Measurements from ENCODE around the gene ZBP1.
"Not testable (repeated sequence)": the region's sequence is repeated elsewhere in the genome, so short reads cannot be mapped to it uniquely, and the experiment has no call there.

ZBP1 gene

DNA sequence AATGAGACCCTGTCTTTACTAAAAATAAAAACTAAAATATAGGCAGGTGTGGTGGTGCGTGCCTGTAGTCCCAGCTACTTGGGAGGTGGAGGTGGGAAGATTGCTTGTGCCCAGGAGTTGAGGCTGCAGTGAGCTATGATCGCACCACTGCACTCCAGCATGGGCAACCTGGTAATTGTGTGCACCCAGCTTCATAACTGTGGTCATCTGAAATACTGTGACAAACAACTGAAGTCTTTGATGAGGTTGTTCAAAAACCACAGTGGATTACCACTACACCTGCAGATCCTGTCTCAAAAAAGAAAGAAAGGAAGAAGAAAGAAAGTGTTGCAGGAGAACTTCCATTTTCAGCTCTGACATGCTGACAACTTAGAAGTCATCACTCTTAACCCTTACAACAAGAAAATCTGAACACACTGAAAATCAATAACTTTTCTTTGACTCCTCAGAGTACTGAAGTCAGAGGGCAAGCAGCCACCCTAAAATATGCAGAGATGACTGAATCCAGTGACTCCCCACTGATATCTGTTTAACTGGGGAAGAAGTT is 13.8 kb upstream of the ZBP1 start:
- Histone ChIP-seq H3K4me3 (ENCODE audit: extremely low read depth, insufficient read depth, low read length, poor library complexity, severe bottlenecking) (no peak overlapping the region), H3K27ac (ENCODE audit: low read depth, low read length, severe bottlenecking) (no peak overlapping the region), H3K9me3 (ENCODE audit: control insufficient read depth, low read length) (no peaks in the 10 kb centered on the region), H3K36me3 (ENCODE audit: control insufficient read depth, insufficient read depth, low read length) (no peaks in the 10 kb centered on the region), H3K4me1 (ENCODE audit: control insufficient read depth, insufficient read depth, low read length, poor library complexity, severe bottlenecking) (no peaks in the 10 kb centered on the region)
- 83 to 100% methylated on average over 1 to 2 of the region's 2 CpGs for WGBS, 2 experiments (ENCODE audit: insufficient coverage in 2 of 2)

DNA sequence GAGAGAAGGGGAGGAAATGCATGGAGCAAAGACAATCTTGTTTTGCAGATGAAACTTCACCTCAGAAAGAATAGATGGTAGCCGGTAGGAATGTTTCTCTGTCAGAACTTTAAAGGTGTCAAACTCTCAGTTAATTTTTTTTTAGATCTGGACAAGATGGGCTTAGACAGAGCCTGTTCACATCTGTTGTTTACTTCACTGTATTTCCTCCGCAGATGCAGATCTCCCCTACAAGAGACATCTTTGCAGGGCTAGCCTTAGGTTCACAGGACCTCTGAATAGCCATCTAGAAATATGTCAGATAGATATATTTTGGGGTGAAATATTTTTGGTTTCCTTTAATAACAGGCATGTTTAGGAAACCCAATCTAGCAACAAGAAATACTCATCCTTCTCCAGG is 12.1 kb upstream of the ZBP1 start:
- no peaks in the 10 kb centered on the region for H3K9me3 ChIP-seq (ENCODE audit: control insufficient read depth, low read length)
- no peaks in the 10 kb centered on the region for H3K36me3 ChIP-seq (ENCODE audit: control insufficient read depth, insufficient read depth, low read length)
- no peaks in the 10 kb centered on the region for H3K4me1 ChIP-seq (ENCODE audit: control insufficient read depth, insufficient read depth, low read length, poor library complexity, severe bottlenecking)
- H3K4me3 ChIP-seq (ENCODE audit: extremely low read depth, insufficient read depth, low read length, poor library complexity, severe bottlenecking): no peak overlapping the region
- no peak overlapping the region for H3K27ac ChIP-seq (ENCODE audit: low read depth, low read length, severe bottlenecking)
- WGBS, 2 experiments (ENCODE audit: insufficient coverage in 2 of 2): 86 to 91% methylated on average over 1 of the region's 2 CpGs

DNA sequence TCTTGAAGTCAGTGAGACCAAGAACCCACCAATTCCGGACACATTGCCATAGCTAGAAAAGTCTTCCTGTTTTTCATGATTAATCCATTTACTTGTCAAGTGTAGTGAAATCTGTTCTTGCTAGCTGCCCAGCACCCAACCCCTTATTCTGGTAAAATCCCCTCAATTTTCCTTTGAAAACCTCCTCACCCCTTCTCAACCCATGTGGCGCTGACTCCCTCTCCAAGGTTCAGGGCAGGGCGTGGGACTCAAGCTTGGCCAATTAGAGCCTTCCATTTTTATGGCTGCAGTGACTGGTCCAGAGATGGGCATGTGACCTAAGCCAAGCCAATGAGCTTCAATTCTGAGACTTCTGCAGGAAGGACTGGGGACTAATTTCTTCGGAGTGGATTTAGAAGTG is 9.8 kb upstream of the ZBP1 start:
- H3K9me3 ChIP-seq (ENCODE audit: control insufficient read depth, low read length): peaks cover 6% of the 10 kb centered on the region
- H3K4me1 ChIP-seq (ENCODE audit: control insufficient read depth, insufficient read depth, low read length, poor library complexity, severe bottlenecking): no peaks in the 10 kb centered on the region
- no peaks in the 10 kb centered on the region for H3K36me3 ChIP-seq (ENCODE audit: control insufficient read depth, insufficient read depth, low read length)
- WGBS, 2 experiments (ENCODE audit: insufficient coverage in 2 of 2): 62 to 66% methylated on average over 3 to 4 of the region's 4 CpGs
- H3K4me3 ChIP-seq (ENCODE audit: extremely low read depth, insufficient read depth, low read length, poor library complexity, severe bottlenecking): no peak overlapping the region
- no peak overlapping the region for H3K27ac ChIP-seq (ENCODE audit: low read depth, low read length, severe bottlenecking)

DNA sequence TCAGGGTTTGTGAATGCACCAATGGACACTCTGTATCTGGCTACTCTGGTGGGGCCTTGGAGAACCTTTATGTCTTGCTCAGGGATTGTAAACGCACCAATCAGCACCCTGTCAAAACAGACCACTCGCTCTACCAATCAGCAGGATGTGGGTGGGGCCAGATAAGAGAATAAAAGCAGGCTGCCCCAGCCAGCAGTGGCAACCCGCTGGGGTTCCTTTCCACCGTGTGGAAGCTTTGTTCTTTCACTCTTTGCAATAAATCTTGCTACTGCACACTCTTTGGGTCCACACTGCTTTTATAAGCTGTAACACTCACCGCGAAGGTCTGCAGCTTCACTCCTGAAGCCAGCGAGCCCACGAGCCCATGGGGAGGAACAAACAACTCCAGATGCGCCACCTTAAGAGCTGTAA is 9.3 kb upstream of the ZBP1 start:
- not testable (repeated sequence) for H3K4me1 ChIP-seq (ENCODE audit: control insufficient read depth, insufficient read depth, low read length, poor library complexity, severe bottlenecking); H3K4me3 ChIP-seq (ENCODE audit: extremely low read depth, insufficient read depth, low read length, poor library complexity, severe bottlenecking); H3K9me3 ChIP-seq (ENCODE audit: control insufficient read depth, low read length); H3K27ac ChIP-seq (ENCODE audit: low read depth, low read length, severe bottlenecking); H3K36me3 ChIP-seq (ENCODE audit: control insufficient read depth, insufficient read depth, low read length)
- 91 to 98% methylated on average over 7 of the region's 9 CpGs for WGBS, 2 experiments (ENCODE audit: insufficient coverage in 2 of 2)

DNA sequence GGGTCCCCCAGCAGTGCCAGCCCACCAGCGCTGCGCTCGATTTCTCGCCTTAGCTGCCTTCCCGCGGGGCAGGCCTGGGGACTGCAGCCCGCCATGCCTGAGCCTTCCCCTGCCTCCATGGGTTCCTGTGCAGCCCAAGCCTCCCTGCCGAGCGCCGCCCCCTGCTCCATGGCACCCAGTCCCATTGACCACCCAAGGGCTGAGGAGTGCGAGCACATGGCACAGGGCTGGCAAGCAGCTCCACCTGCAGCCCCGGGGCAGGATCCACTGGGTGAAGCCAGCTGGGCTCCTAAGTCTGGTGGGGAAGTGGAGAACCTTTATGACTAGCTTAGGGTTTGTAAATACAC is 8.7 kb upstream of the ZBP1 start:
- 96 to 98% methylated on average over 7 of the region's 12 CpGs for WGBS, 2 experiments (ENCODE audit: insufficient coverage in 2 of 2)
- not testable (repeated sequence) for H3K27ac ChIP-seq (ENCODE audit: low read depth, low read length, severe bottlenecking); H3K4me1 ChIP-seq (ENCODE audit: control insufficient read depth, insufficient read depth, low read length, poor library complexity, severe bottlenecking); H3K4me3 ChIP-seq (ENCODE audit: extremely low read depth, insufficient read depth, low read length, poor library complexity, severe bottlenecking); H3K36me3 ChIP-seq (ENCODE audit: control insufficient read depth, insufficient read depth, low read length); H3K9me3 ChIP-seq (ENCODE audit: control insufficient read depth, low read length)

GRCh38 chr20:57628047-57628961 is 8.1 kb upstream of the ZBP1 start:
- peaks cover 9% of the 10 kb centered on the region for H3K9me3 ChIP-seq (ENCODE audit: control insufficient read depth, low read length)
- H3K4me3 ChIP-seq (ENCODE audit: extremely low read depth, insufficient read depth, low read length, poor library complexity, severe bottlenecking): no peak overlapping the region
- no peaks in the 10 kb centered on the region for H3K36me3 ChIP-seq (ENCODE audit: control insufficient read depth, insufficient read depth, low read length)
- no peaks in the 10 kb centered on the region for H3K4me1 ChIP-seq (ENCODE audit: control insufficient read depth, insufficient read depth, low read length, poor library complexity, severe bottlenecking)
- H3K27ac ChIP-seq (ENCODE audit: low read depth, low read length, severe bottlenecking): peak overlapping the region; percentile 47
- WGBS, 2 experiments (ENCODE audit: insufficient coverage in 2 of 2): 92 to 93% methylated on average over 20 to 23 of the region's 29 CpGs

GRCh38 chr20:57627339-57627738 is 7.1 kb upstream of the ZBP1 start:
- H3K27ac ChIP-seq (ENCODE audit: low read depth, low read length, severe bottlenecking): no peak overlapping the region
- H3K4me3 ChIP-seq (ENCODE audit: extremely low read depth, insufficient read depth, low read length, poor library complexity, severe bottlenecking): no peak overlapping the region
- H3K36me3 ChIP-seq (ENCODE audit: control insufficient read depth, insufficient read depth, low read length): no peaks in the 10 kb centered on the region
- WGBS, 2 experiments (ENCODE audit: insufficient coverage in 2 of 2): 59 to 90% methylated on average over 2 of the region's 2 CpGs
- peaks cover 9% of the 10 kb centered on the region for H3K9me3 ChIP-seq (ENCODE audit: control insufficient read depth, low read length)
- no peaks in the 10 kb centered on the region for H3K4me1 ChIP-seq (ENCODE audit: control insufficient read depth, insufficient read depth, low read length, poor library complexity, severe bottlenecking)

DNA sequence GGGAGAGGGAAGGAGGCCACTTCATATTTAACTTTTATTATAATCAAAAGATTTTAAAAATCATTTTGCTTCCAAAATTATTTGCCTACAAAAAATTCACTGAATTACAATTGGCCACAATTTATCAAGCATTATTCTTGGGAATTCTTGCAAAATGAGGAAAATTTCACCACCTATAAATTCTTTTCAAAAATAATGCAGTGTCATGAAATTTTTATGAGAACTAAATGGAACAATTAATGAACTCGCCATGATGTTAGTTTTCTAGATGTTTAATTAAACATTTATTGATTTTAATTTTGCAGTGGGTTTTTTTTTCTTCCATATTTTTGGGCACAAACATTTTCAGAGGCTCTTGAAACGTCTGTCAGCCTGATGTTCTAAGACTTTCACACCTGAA is 5.8 kb upstream of the ZBP1 start:
- no peak overlapping the region for H3K27ac ChIP-seq (ENCODE audit: low read depth, low read length, severe bottlenecking)
- H3K4me1 ChIP-seq (ENCODE audit: control insufficient read depth, insufficient read depth, low read length, poor library complexity, severe bottlenecking): peaks cover 7% of the 10 kb centered on the region
- no peak overlapping the region for H3K4me3 ChIP-seq (ENCODE audit: extremely low read depth, insufficient read depth, low read length, poor library complexity, severe bottlenecking)
- peaks cover 9% of the 10 kb centered on the region for H3K9me3 ChIP-seq (ENCODE audit: control insufficient read depth, low read length)
- WGBS, 2 experiments (ENCODE audit: insufficient coverage in 2 of 2): no CpG with 5 or more reads among the region's 2 CpGs
- no peaks in the 10 kb centered on the region for H3K36me3 ChIP-seq (ENCODE audit: control insufficient read depth, insufficient read depth, low read length)

DNA sequence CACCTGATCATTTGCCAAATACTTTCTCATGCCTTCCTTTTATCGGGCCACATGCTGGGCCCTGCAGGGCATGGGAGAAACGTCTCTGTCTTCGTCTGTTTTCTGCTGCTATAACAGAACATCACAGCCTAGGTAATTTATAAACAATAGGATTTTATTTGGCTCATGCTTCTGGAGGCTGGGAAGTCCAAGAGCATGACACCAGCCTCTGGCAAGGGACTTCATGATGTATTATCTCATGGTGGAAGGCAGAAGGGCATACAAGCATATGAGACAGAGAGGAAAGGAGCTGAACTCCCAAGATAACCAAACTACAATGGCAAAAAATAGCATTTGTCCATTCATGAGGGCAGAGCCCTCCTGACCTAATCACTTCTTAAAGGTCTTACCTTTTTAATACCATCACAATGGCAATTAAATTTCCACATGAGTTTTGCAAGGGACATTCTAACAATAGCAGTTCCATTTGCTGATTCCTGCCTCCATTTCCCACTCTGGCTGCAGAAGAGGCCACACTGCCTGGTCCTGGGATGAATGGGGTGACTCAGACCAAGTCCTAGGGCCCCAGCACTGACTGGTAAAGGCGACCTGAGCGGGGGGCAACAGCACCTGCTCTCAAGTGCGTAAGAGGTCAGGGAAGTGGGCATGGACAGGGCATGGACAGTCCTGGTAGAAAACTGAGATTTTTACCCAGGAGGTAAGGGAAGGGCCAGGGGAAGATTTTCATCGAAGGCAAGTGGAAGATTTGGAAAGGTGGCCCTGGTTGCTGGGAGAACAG is 5.1 kb upstream of the ZBP1 start:
- Histone ChIP-seq H3K9me3 (ENCODE audit: control insufficient read depth, low read length) (peaks cover 9% of the 10 kb centered on the region), H3K27ac (ENCODE audit: low read depth, low read length, severe bottlenecking) (no peak overlapping the region), H3K36me3 (ENCODE audit: control insufficient read depth, insufficient read depth, low read length) (no peaks in the 10 kb centered on the region), H3K4me1 (ENCODE audit: control insufficient read depth, insufficient read depth, low read length, poor library complexity, severe bottlenecking) (peaks cover 7% of the 10 kb centered on the region), H3K4me3 (ENCODE audit: extremely low read depth, insufficient read depth, low read length, poor library complexity, severe bottlenecking) (no peak overlapping the region)
- WGBS, 2 experiments (ENCODE audit: insufficient coverage in 2 of 2): 90 to 98% methylated on average over 2 to 3 of the region's 7 CpGs

DNA sequence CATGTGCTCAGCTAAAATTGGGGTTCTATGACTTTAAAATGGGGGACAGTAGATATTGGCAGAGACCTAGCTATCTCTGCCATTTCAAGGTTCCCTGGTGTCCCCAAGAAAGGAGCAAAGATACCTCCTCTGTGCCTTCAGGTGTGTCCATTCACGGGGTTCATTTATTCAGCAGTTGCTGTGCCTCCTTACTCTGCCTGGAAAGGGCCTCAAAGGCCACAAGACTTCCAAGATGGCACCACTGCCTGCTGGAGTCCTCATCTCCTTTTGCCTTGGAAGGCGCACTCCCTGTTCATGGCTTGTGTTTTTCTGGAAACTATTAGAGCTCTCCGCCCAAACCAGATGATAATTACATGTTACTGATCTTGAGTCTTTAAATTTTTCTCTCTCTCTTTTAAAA is 3.9 kb upstream of the ZBP1 start:
- Histone ChIP-seq H3K9me3 (ENCODE audit: control insufficient read depth, low read length) (peaks cover 9% of the 10 kb centered on the region), H3K27ac (ENCODE audit: low read depth, low read length, severe bottlenecking) (no peak overlapping the region), H3K4me1 (ENCODE audit: control insufficient read depth, insufficient read depth, low read length, poor library complexity, severe bottlenecking) (peaks cover 7% of the 10 kb centered on the region), H3K36me3 (ENCODE audit: control insufficient read depth, insufficient read depth, low read length) (no peaks in the 10 kb centered on the region), H3K4me3 (ENCODE audit: extremely low read depth, insufficient read depth, low read length, poor library complexity, severe bottlenecking) (no peak overlapping the region)
- WGBS, 2 experiments (ENCODE audit: insufficient coverage in 2 of 2): 69 to 96% methylated on average over 1 to 2 of the region's 3 CpGs
